Thoracic aorta (tissue), 2 donors: Measurements from ENCODE around the gene MIPEP. TPM values are rescaled to one million over a fixed set of nuclear protein-coding genes. Genes with fewer than 3 reads are reported as not detected.

Experiments used
- ATAC-seq: fragments of 150-250 bp; one replicate; pipeline ENCODE4 v1.8.0; 2017; ENCODE audit warnings: low read depth; ENCODE audit not compliant: insufficient number of reproducible peaks, low FRiP score
- DNase-seq: peaks from one replicate; pipeline ENCODE4 v3.0.0-alpha.2; 2020; ENCODE audit warnings: low spot score
- H3K27ac ChIP-seq, 2 donors: fragments of 200-600 bp; sonication (generic); 1 replicate in 1 of 2; 2 replicates in 1 of 2; pipeline ENCODE4 v1.5.1; 2016; ENCODE audit warnings: mild to moderate bottlenecking in 2 of 2, moderate library complexity in 2 of 2
- H3K27me3 ChIP-seq: fragments of 200-600 bp; sonication (generic); replicated peaks from 2 replicates; pipeline ENCODE4 v1.6.0; 2016; ENCODE audit warnings: mild to moderate bottlenecking; ENCODE audit not compliant: insufficient read depth
- H3K36me3 ChIP-seq: fragments of 200-600 bp; sonication (generic); one replicate; pipeline ENCODE4 v1.5.1; 2016
- H3K4me1 ChIP-seq, 2 donors: fragments of 200-600 bp; sonication (generic); 1 replicate in 1 of 2; 2 replicates in 1 of 2; pipeline versions ENCODE4 v1.5.1 to v1.6.0; 2016; ENCODE audit warnings: low read depth in 2 of 2, mild to moderate bottlenecking in 1 of 2; ENCODE audit not compliant: control insufficient read depth in 1 of 2
- H3K4me3 ChIP-seq: fragments of 200-600 bp; sonication (generic); 2 replicates; pipeline ENCODE4 v1.5.1; 2016; ENCODE audit warnings: mild to moderate bottlenecking
- H3K9me3 ChIP-seq: fragments of 200-600 bp; sonication (generic); 2 replicates; pipeline ENCODE4 v1.5.1; 2016
- total RNA-seq, 2 donors: library from RNA; depleted of rRNA; stranded (reverse); fragments of >200 nt; gene quantifications; one replicate each; pipeline versions ENCODE4 v1.1.0 to v1.2.3, GENCODE V29; 2016
- TF ChIP-seq, protein P1 (sequence below): fragments of 200-600 bp; sonication (generic); IDR thresholded peaks from one replicate; pipeline ENCODE4 v1.5.1; 2019; ENCODE audit warnings: antibody characterized with exemption

MIPEP gene
- total RNA-seq, 2 donors from 2014 or later: 11.6 to 12.0 TPM

DNA sequence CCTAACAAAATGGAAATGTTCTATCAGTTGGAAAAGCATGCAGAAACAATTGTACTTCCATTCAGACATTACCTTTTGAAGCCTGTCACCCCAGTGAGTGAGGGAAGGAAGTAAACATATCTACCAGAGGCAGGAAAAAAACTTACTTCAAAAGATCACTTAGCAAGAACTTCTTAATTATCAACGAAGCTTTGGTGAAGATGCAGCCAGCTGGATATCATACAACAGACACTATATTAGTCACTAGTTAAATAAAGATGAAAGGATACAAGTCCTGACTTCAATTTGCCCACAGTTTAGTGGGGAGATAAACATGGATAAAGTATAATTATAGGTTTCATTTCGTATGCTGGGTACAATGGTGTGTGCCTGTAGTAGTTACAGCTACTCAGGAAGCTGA is 170.2 kb downstream of the MIPEP start:
- H3K27me3 ChIP-seq: no peaks in the 10 kb centered on the region
- TF ChIP-seq, protein P1, sequence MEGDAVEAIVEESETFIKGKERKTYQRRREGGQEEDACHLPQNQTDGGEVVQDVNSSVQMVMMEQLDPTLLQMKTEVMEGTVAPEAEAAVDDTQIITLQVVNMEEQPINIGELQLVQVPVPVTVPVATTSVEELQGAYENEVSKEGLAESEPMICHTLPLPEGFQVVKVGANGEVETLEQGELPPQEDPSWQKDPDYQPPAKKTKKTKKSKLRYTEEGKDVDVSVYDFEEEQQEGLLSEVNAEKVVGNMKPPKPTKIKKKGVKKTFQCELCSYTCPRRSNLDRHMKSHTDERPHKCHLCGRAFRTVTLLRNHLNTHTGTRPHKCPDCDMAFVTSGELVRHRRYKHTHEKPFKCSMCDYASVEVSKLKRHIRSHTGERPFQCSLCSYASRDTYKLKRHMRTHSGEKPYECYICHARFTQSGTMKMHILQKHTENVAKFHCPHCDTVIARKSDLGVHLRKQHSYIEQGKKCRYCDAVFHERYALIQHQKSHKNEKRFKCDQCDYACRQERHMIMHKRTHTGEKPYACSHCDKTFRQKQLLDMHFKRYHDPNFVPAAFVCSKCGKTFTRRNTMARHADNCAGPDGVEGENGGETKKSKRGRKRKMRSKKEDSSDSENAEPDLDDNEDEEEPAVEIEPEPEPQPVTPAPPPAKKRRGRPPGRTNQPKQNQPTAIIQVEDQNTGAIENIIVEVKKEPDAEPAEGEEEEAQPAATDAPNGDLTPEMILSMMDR: no peak
- no peak for DNase-seq

DNA sequence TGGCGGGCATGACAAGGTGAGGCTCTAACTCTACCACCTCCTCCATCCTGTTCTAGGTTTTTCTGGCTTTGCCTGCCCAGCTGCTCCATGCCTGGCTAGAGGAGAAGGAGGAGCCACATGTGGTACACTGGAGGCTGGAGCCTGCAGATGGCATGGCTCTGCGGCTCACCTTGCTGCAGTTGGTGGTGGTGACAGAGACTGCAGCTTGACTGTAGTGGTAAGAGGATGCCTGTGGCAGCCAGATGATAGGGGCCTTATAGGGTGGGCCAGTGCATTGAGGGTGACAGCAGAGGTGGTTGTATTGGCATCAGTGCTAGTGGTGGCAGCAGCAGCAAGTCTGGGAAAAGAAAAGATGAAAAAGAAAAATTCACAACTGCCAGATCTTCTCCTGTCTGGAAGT is 172.8 kb downstream of the MIPEP start:
- H3K36me3 ChIP-seq: no peaks in the 10 kb centered on the region
- TF ChIP-seq, protein P1: no peak
- DNase-seq (no peak), ATAC-seq (no peak)
- no peak overlapping the region for H3K4me3 ChIP-seq
- H3K27ac ChIP-seq: no peak overlapping the region
- no peaks in the 10 kb centered on the region for H3K9me3 ChIP-seq
- no peaks in the 10 kb centered on the region for H3K27me3 ChIP-seq
- no peaks in the 10 kb centered on the region for H3K4me1 ChIP-seq

More for the DNA sequence above, 170.2 kb downstream of the MIPEP start:
- no peaks in the 10 kb centered on the region for H3K9me3 ChIP-seq
- no peak for ATAC-seq
- H3K4me3 ChIP-seq: no peak overlapping the region
- peaks cover 0 to 12% of the 10 kb centered on the region in 2 donors for H3K4me1 ChIP-seq
- H3K27ac ChIP-seq: no peak overlapping the region
- no peaks in the 10 kb centered on the region for H3K36me3 ChIP-seq

DNA sequence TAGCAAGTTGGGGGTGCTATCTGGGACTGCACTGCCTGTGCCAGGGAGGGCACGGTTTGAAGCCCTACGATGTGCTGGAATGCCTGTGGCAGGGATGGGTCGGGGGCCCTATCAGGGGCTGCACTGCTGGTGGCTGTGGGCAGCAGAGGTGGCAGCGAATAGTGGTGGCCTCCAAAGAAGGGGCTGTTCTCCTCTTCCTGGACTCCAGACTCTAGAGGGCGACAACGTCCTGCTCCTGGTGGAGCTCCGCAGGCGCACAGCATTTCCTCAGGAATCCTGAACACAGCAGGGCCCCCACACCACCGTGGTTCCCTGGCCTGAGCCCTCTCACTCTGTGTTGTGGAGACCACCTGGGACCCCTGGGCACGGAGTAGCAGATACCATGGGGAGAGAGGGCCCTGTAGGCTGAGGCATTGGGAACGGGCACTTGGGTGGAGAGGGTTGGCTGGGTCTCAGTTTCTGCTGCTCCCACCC is 173.4 kb downstream of the MIPEP start:
- Histone ChIP-seq H3K36me3 (no peaks in the 10 kb centered on the region), H3K27me3 (no peaks in the 10 kb centered on the region), H3K27ac (no peak overlapping the region), H3K9me3 (no peaks in the 10 kb centered on the region), H3K4me3 (no peak overlapping the region), H3K4me1 (no peaks in the 10 kb centered on the region)
- ATAC-seq: no peak
- DNase-seq: no peak
- TF ChIP-seq, protein P1: peak; percentile 12

DNA sequence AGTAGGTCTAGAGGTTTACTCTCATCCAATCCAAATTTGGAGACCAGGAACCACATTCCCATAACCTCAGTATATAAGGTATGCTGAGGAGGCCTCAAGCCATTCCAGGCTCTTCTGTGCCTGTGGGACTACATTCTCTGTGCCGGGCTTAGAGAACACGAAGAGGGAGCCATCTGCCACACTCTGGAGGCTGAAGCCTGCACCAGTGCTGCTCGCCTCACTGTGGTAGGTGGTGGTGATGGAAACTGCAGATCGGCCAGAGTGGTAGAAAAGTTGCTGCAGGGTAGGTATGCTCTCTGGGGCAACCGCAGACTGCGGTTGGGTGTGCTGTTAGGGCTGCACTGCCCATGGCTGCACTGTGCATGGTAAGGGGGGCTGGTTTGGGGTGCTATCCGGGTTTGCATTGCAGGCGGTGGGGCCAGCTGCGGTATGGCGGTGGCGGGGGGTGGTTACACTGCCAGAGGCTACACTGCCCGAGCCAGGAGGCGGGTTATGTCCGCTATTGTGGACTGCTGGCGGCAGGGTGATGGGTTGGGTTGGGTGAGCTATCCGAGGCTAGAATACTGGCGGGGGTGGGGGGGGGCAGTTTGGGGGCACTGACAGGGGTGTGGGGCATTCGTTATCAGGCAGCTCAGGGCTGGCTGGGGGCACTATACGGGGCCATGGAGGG is 174.0 kb downstream of the MIPEP start:
- Histone ChIP-seq H3K4me3 (no peak overlapping the region), H3K27ac (no peak overlapping the region), H3K36me3 (no peaks in the 10 kb centered on the region), H3K4me1 (no peaks in the 10 kb centered on the region), H3K27me3 (no peaks in the 10 kb centered on the region), H3K9me3 (no peaks in the 10 kb centered on the region)
- DNase-seq (no peak), ATAC-seq (no peak)
- TF ChIP-seq, protein P1: no peak

DNA sequence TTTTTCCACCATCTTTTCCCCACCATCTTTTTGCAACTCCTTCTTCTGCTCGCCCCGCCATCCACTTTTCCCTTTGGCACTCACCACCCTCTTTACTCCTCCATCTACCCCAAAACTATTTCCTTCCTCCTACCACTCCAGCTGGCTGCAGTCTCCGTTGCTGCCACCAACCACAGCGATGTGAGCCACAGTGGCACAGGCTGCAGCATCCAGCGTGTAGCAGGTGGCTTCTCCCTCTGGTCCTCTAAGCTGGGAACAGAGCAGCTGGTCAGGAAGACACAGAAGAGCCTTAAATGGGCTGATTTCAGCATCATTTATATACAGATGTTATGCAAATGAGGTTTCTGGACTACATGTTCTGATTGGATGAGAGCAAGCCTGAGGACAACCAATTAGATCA is 174.5 kb downstream of the MIPEP start:
- ATAC-seq (no peak), DNase-seq (no peak)
- H3K36me3 ChIP-seq: no peaks in the 10 kb centered on the region
- no peaks in the 10 kb centered on the region for H3K4me1 ChIP-seq
- TF ChIP-seq, protein P1: no peak
- H3K27ac ChIP-seq: no peak overlapping the region
- no peaks in the 10 kb centered on the region for H3K27me3 ChIP-seq
- no peak overlapping the region for H3K4me3 ChIP-seq
- H3K9me3 ChIP-seq: no peaks in the 10 kb centered on the region
